ENCODE measurements around the gene PRG3. TPM values are rescaled to one million over a fixed set of nuclear protein-coding genes. Genes with fewer than 3 reads are reported as not detected.
A peak's percentile ranks its signal among the peaks of the same experiment; 100 is the strongest.
"Not testable (repeated sequence)": the region's sequence is repeated elsewhere in the genome, so short reads cannot be mapped to it uniquely, and the experiment has no call there.

Gene PRG3
- total RNA-seq, 2 donors from 2014 or later = not detected

- intact Hi-C loops (cut with DNase I) = no loop called here
- no peak for DNase-seq (ENCODE audit: low spot score)
Measured at GRCh38 chr11:57410287-57410686, 29.3 kb upstream of the PRG3 start.

- no peak for DNase-seq (ENCODE audit: low spot score)
- intact Hi-C loops (cut with DNase I) = no loop called here
Measured at GRCh38 chr11:57409321-57410100, 28.6 kb upstream of the PRG3 start.

- no peak for DNase-seq (ENCODE audit: low spot score)
- intact Hi-C loops (cut with DNase I) = no loop called here
Measured at GRCh38 chr11:57408771-57409170, 27.8 kb upstream of the PRG3 start.

- intact Hi-C loops (cut with DNase I) = no loop called here
- peak; percentile 28 for DNase-seq (ENCODE audit: low spot score)
Measured at GRCh38 chr11:57407941-57408475, 27.1 kb upstream of the PRG3 start.

GRCh38 chr11:57407010-57407920 lies 26.3 kb upstream of the PRG3 start:
- intact Hi-C loops (cut with DNase I) = no loop called here
- peak; percentile 76 for DNase-seq (ENCODE audit: low spot score)

- intact Hi-C loops (cut with DNase I) = no loop called here
- DNase-seq (ENCODE audit: low spot score) = peak; percentile 81
Measured at GRCh38 chr11:57406337-57406904, 25.5 kb upstream of the PRG3 start.

- intact Hi-C loops (cut with DNase I) = no loop called here
- peak; percentile 75 for DNase-seq (ENCODE audit: low spot score)
Measured at GRCh38 chr11:57405271-57405860, 24.4 kb upstream of the PRG3 start.

GRCh38 chr11:57403802-57404147 lies 22.8 kb upstream of the PRG3 start:
- intact Hi-C loops (cut with DNase I) = no loop called here
- peak; percentile 14 for DNase-seq (ENCODE audit: low spot score)

- DNase-seq (ENCODE audit: low spot score); intact Hi-C loops (cut with DNase I): not testable (repeated sequence)
Measured at GRCh38 chr11:57403003-57403801, 22.3 kb upstream of the PRG3 start.

GRCh38 chr11:57402188-57403002 lies 21.4 kb upstream of the PRG3 start:
- DNase-seq (ENCODE audit: low spot score) = peak; percentile 29
- intact Hi-C loops (cut with DNase I) = no loop called here

- DNase-seq (ENCODE audit: low spot score) = no peak
- intact Hi-C loops (cut with DNase I) = no loop called here
Measured at GRCh38 chr11:57399972-57400578, 19.1 kb upstream of the PRG3 start.

- intact Hi-C loops (cut with DNase I) = no loop called here
- peak; percentile 28 for DNase-seq (ENCODE audit: low spot score)
Measured at GRCh38 chr11:57399221-57399620, 18.3 kb upstream of the PRG3 start.

- intact Hi-C loops (cut with DNase I) = no loop called here
- no peak for DNase-seq (ENCODE audit: low spot score)
Measured at GRCh38 chr11:57397394-57397990, 16.5 kb upstream of the PRG3 start.

- intact Hi-C loops (cut with DNase I) = no loop called here
- DNase-seq (ENCODE audit: low spot score) = no peak
Measured at GRCh38 chr11:57396744-57397143, 15.8 kb upstream of the PRG3 start.

GRCh38 chr11:57395905-57396623 lies 15.1 kb upstream of the PRG3 start:
- no peak for DNase-seq (ENCODE audit: low spot score)
- intact Hi-C loops (cut with DNase I) = no loop called here

- intact Hi-C loops (cut with DNase I) = no loop called here
- DNase-seq (ENCODE audit: low spot score) = no peak
Measured at GRCh38 chr11:57394203-57394965, 13.4 kb upstream of the PRG3 start.

All from posterior vena cava (tissue), 2 donors.